Tibial artery (tissue), 4 donors: Measurements from ENCODE around the gene PRR7.

ENCODE experiments used
- DNase-seq, 2 donors: peaks; one replicate each; pipeline ENCODE4 v3.0.0-alpha.2; 2019
- H3K27ac ChIP-seq, 2 donors: fragments of 200-600 bp; sonication (generic) in 1 of 2; 1 replicate in 1 of 2; 2 replicates in 1 of 2; pipeline ENCODE4 v1.5.1; 2018 to 2019; ENCODE audit warnings: mild to moderate bottlenecking in 1 of 2
- H3K27me3 ChIP-seq, 2 donors: fragments of 200-600 bp; sonication (generic) in 1 of 2; one replicate each; pipeline versions ENCODE4 v1.5.1 to v1.6.0; 2016 to 2019
- H3K36me3 ChIP-seq, 3 donors: fragments of 200-600 bp; sonication (generic) in 2 of 3; one replicate each; pipeline ENCODE4 v1.5.1; 2016 to 2019; ENCODE audit warnings: mild to moderate bottlenecking in 2 of 3
- H3K4me1 ChIP-seq, 4 donors: fragments of 200-600 bp; sonication (generic) in 2 of 4; 1 replicate in 3 of 4; 2 replicates in 1 of 4; pipeline ENCODE4 v1.5.1; 2016 to 2019
- H3K4me3 ChIP-seq, 2 donors: fragments of 200-600 bp; sonication (generic) in 1 of 2; 1 replicate in 1 of 2; 2 replicates in 1 of 2; pipeline ENCODE4 v1.5.1; 2018 to 2019; ENCODE audit warnings: mild to moderate bottlenecking in 2 of 2
- H3K9me3 ChIP-seq, 3 donors: fragments of 200-600 bp; sonication (generic) in 1 of 3; one replicate each; pipeline ENCODE4 v1.5.1; 2016 to 2019
- intact Hi-C: fragments of 100-400 bp; cut with DNase I; formaldehyde crosslinking; loops from one replicate; pipeline ENCODE4 v1.15.0; 2023; ENCODE audit warnings: low total_unique reads
- TF ChIP-seq, protein P1 (sequence below), 2 experiments: fragments of 200-600 bp in 1 of 2; fragments of 450-650 bp in 1 of 2; IDR thresholded peaks; one replicate each; pipeline ENCODE4 v1.5.1; 2017 to 2019; ENCODE audit warnings: antibody characterized with exemption in 2 of 2, mild to moderate bottlenecking in 1 of 2, moderate library complexity in 1 of 2

Gene PRR7

GRCh38 chr5:177496727-177497291, 50.2 kb downstream of the PRR7 start:
- H3K4me1 ChIP-seq = peaks cover 7 to 65% (median 56%) of the 10 kb centered on the region in 4 donors
- H3K9me3 ChIP-seq = no peaks in the 10 kb centered on the region
- intact Hi-C loops = no loop called here
- peak overlapping the region; percentile 92 to 100 for H3K27ac ChIP-seq
- peaks cover 8 to 17% (median 13%) of the 10 kb centered on the region in 3 donors for H3K36me3 ChIP-seq
- DNase-seq = peak; percentile 86 to 96
- H3K4me3 ChIP-seq = peak overlapping the region; percentile 83 to 100
- no peaks in the 10 kb centered on the region for H3K27me3 ChIP-seq
- TF ChIP-seq, protein P1, sequence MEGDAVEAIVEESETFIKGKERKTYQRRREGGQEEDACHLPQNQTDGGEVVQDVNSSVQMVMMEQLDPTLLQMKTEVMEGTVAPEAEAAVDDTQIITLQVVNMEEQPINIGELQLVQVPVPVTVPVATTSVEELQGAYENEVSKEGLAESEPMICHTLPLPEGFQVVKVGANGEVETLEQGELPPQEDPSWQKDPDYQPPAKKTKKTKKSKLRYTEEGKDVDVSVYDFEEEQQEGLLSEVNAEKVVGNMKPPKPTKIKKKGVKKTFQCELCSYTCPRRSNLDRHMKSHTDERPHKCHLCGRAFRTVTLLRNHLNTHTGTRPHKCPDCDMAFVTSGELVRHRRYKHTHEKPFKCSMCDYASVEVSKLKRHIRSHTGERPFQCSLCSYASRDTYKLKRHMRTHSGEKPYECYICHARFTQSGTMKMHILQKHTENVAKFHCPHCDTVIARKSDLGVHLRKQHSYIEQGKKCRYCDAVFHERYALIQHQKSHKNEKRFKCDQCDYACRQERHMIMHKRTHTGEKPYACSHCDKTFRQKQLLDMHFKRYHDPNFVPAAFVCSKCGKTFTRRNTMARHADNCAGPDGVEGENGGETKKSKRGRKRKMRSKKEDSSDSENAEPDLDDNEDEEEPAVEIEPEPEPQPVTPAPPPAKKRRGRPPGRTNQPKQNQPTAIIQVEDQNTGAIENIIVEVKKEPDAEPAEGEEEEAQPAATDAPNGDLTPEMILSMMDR (IDR thresholded peaks at IDR 0.05) = no peak

- H3K36me3 ChIP-seq = peaks cover 2 to 10% (median 6%) of the 10 kb centered on the region in 3 donors
- intact Hi-C loops = loop anchor here (2.0 kb wide), 1 partner anchor 43 kb away; no protein-coding TSS in a partner anchor
- peak; percentile 96 to 99 for DNase-seq
- peak within 1 kb of the TSS; percentile 92 to 100 for H3K27ac ChIP-seq
- H3K4me1 ChIP-seq = peaks cover 7 to 59% (median 50%) of the 10 kb centered on the region in 4 donors
- peak within 1 kb of the TSS; percentile 83 to 100 for H3K4me3 ChIP-seq
- TF ChIP-seq, protein P1 (IDR thresholded peaks at IDR 0.05) = peak in 1 of 2 experiments; percentile 1
- no peaks in the 10 kb centered on the region for H3K27me3 ChIP-seq
- no peaks in the 10 kb centered on the region for H3K9me3 ChIP-seq
Measured at GRCh38 chr5:177497292-177498012, 50.8 kb downstream of the PRR7 start, which contains the start of gene PDLIM7. Gene PDLIM7 (minus strand): TSS chr5:177497604. CDS start chr5:177496512, 1,092 bp downstream.

DNA sequence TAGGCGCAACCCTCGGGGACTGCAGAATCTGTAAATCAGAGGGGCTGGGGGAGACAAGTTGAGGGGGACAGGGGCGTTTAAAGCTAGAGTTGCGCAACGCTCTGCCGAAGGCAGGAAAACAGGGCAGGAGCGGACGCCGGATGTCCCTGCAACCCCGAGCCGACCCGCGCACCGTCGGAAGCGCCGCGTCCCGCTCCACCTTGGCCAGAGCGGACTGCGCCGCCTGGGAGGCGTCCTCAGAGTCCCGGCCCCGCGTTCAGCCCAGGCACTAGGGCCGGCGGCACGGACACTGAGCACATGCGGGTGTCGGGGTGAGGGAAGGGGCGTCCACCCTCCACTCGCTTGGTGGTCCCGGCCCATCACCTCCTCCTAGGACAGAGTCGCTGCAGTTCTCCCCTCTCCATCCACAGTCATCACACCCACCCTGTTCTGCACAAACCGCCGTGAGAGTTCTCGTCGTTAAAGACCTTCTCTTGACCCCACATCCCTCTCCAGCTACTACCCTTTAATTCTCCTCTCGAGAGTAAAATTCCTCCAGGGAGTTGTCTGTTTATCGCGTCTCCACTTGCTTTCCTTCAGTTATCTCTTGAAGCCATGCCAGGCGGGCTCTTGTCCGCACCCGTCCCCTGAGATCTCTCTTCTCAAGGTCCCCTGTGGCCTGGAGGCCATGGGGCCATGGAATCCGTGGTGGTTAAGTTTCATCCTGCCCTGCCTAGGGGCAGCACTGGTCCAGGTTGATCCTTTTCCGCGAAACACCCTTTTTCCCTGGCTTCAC, 51.6 kb downstream of the PRR7 start:
- no peak for DNase-seq
- peaks cover 7 to 51% (median 42%) of the 10 kb centered on the region in 4 donors for H3K4me1 ChIP-seq

GRCh38 chr5:177499842-177500241, 53.2 kb downstream of the PRR7 start:
- TF ChIP-seq, protein P1 (IDR thresholded peaks at IDR 0.05) = no peak
- peak overlapping the region in 1 of 2 donors; percentile 18 for H3K27ac ChIP-seq

More for the DNA sequence above, 51.6 kb downstream of the PRR7 start:
- H3K4me3 ChIP-seq = peak overlapping the region; percentile 83 to 100
- H3K27me3 ChIP-seq = no peaks in the 10 kb centered on the region
- TF ChIP-seq, protein P1 (IDR thresholded peaks at IDR 0.05) = no peak
- no peaks in the 10 kb centered on the region for H3K9me3 ChIP-seq
- intact Hi-C loops = loop anchor here (2.0 kb wide), 1 partner anchor 43 kb away; no protein-coding TSS in a partner anchor
- peak overlapping the region; percentile 92 to 100 for H3K27ac ChIP-seq
- H3K36me3 ChIP-seq = peaks cover 0 to 7% (median 5%) of the 10 kb centered on the region in 3 donors

More at GRCh38 chr5:177499842-177500241, 53.2 kb downstream of the PRR7 start:
- no peaks in the 10 kb centered on the region for H3K9me3 ChIP-seq
- intact Hi-C loops = loop anchor here (2.0 to 5.0 kb wide), 2 partner anchors 45 to 108 kb away; no protein-coding TSS in a partner anchor
- DNase-seq = no peak
- peaks cover 0 to 35% (median 26%) of the 10 kb centered on the region in 4 donors for H3K4me1 ChIP-seq
- H3K4me3 ChIP-seq = no peak overlapping the region
- peaks cover 0 to 5% (median 0%) of the 10 kb centered on the region in 3 donors for H3K36me3 ChIP-seq
- H3K27me3 ChIP-seq = no peaks in the 10 kb centered on the region
